K562 (cell line): Measurements from ENCODE around the gene ICAM1. TPM values are rescaled to one million over a fixed set of nuclear protein-coding genes. Genes with fewer than 3 reads are reported as not detected.
A peak's percentile ranks its signal among the peaks of the same experiment; 100 is the strongest.

ENCODE experiments used
- CREB3 ChIP-seq: fragments of 450-650 bp; conservative IDR thresholded peaks from 2 replicates; pipeline ENCODE4 v1.6.1; 2016; ENCODE audit warnings: missing genetic modification characterization, low read depth, mild to moderate bottlenecking, missing compliant biosample characterization, moderate library complexity
- CSDE1 ChIP-seq, 2 experiments: fragments of 450-650 bp; IDR thresholded peaks; 2 replicates each; pipeline ENCODE4 v1.6.1; 2016; ENCODE audit warnings: mild to moderate bottlenecking in 1 of 2
- CUX1 ChIP-seq: fragments of 200-800 bp; sonication (Bioruptor generic); IDR thresholded peaks from 2 replicates; pipeline ENCODE4 v1.6.1; 2016; ENCODE audit warnings: missing genetic modification characterization, missing compliant biosample characterization
- HDGF ChIP-seq: fragments of 450-650 bp; IDR thresholded peaks from 2 replicates; pipeline ENCODE4 v1.6.1; 2016
- HLTF ChIP-seq: fragments of 450-650 bp; IDR thresholded peaks from 2 replicates; pipeline ENCODE4 v1.6.1; 2016
- MAFK ChIP-seq: IDR thresholded peaks from 2 replicates; pipeline ENCODE4 v1.6.1; 2011; ENCODE audit warnings: low read length, improper control_type of control experiment
- NFE2L1 ChIP-seq: fragments of 450-650 bp; IDR thresholded peaks from 2 replicates; pipeline ENCODE4 v1.6.1; 2016; ENCODE audit warnings: missing genetic modification characterization, low read depth, mild to moderate bottlenecking, missing compliant biosample characterization, moderate library complexity, borderline replicate concordance
- PHB ChIP-seq: fragments of 250-450 bp; sonication (Bioruptor Pico); IDR thresholded peaks from 2 replicates; pipeline ENCODE4 v1.5.0; 2021
- PRDM10 ChIP-seq: fragments of 450-650 bp; IDR thresholded peaks from 2 replicates; pipeline ENCODE4 v1.6.1; 2018; ENCODE audit not compliant: partially characterized antibody
- PRMT5 ChIP-seq: sonication (generic); formaldehyde crosslinking; IDR thresholded peaks from 2 replicates; pipeline ENCODE4 v1.5.0; 2020; ENCODE audit warnings: missing genetic modification reagents
- TRIM28 ChIP-seq: fragments of 450-650 bp; IDR thresholded peaks from 2 replicates; pipeline ENCODE4 v1.6.1; 2017
- ZNF277 ChIP-seq: fragments of 250-450 bp; sonication (Bioruptor Pico); IDR thresholded peaks from 2 replicates; pipeline ENCODE4 v1.8.0; 2022; ENCODE audit warnings: inconsistent platforms, mild to moderate bottlenecking, moderate library complexity, borderline replicate concordance
- polyA plus RNA-seq, 8 experiments: library from polyadenylated mRNA; depleted of rRNA in 4 of 8; stranded (reverse) in 5 of 8; unstranded in 3 of 8; fragments of >200 nt; fragmentation: Nextera tagmentation in 2 of 8; fragmentation: Illumina TruSeq in 1 of 8; extraction: Ambion mirVana in 2 of 8; extraction: Trizol in 1 of 8; gene quantifications; 2 replicates each; pipeline versions ENCODE4 v1.2.1 to v1.2.3, GENCODE V29; 2011 to 2014; ENCODE audit warnings: inconsistent platforms in 1 of 8, missing spikeins in 1 of 8
- total RNA-seq, 7 experiments: library from RNA; depleted of rRNA in 6 of 7; stranded (reverse); fragments of >200 nt in 6 of 7; fragmentation: Illumina TruSeq in 2 of 7; extraction: Trizol in 2 of 7; gene quantifications; 2 replicates each; pipeline versions ENCODE4 v1.2.1 to v1.2.3, GENCODE V29; 2011 to 2021; ENCODE audit warnings: low replicate concordance in 1 of 7
- TF ChIP-seq, protein P1 (sequence below): sonication (generic); formaldehyde crosslinking; IDR thresholded peaks from 2 replicates; pipeline ENCODE4 v1.8.1; 2023; ENCODE audit warnings: mild to moderate bottlenecking, missing genetic modification reagents

ICAM1 gene
- total and polyA plus RNA-seq, 9 of the 15 experiments (the other 6 are each of a cell fraction or from before 2014, with no cell fraction given): 2.3 to 24.4 (median 13.4) TPM

DNA sequence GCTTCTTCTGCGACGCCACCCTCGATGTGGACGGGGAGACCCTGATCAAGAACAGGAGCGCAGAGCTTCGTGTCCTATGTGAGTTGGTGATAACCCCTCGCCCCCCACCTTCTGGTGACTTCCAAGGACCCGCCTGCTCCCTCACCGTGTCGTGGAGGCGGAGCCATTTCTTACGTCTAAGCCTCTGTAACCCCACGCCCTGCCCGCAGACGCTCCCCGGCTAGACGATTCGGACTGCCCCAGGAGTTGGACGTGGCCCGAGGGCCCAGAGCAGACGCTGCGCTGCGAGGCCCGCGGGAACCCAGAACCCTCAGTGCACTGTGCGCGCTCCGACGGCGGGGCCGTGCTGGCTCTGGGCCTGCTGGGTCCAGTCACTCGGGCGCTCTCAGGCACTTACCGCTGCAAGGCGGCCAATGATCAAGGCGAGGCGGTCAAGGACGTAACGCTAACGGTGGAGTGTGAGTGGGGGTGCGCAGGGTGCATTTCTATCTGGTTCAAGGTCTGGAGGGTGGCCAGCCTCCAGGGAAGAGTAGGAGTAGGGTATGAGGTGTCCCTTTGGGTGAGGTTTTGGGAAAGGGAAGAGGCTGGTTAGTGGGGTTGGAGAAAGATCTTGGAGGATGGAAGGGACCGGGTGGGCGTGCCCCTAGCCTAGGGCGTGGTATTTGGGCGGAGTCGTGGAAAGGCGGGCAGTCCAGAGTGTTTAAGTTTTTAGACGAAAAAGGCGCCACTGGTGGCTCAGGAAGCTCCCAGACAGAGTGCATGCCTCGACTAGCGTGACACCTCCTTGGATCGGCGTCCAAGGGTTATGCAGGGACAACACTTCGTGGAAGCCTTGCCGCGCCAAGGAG lies 22.1 kb downstream of the ICAM1 start (continued):
- no peak for TF ChIP-seq CUX1 (CRISPR knock-in tag)
- TF ChIP-seq TRIM28: 0 out of 2 replicates have a peak, but pooled peaks have one; percentile 41
- no peak for TF ChIP-seq NFE2L1
- no peak for TF ChIP-seq PRMT5 (CRISPR knock-in tag)
- TF ChIP-seq, protein P1, sequence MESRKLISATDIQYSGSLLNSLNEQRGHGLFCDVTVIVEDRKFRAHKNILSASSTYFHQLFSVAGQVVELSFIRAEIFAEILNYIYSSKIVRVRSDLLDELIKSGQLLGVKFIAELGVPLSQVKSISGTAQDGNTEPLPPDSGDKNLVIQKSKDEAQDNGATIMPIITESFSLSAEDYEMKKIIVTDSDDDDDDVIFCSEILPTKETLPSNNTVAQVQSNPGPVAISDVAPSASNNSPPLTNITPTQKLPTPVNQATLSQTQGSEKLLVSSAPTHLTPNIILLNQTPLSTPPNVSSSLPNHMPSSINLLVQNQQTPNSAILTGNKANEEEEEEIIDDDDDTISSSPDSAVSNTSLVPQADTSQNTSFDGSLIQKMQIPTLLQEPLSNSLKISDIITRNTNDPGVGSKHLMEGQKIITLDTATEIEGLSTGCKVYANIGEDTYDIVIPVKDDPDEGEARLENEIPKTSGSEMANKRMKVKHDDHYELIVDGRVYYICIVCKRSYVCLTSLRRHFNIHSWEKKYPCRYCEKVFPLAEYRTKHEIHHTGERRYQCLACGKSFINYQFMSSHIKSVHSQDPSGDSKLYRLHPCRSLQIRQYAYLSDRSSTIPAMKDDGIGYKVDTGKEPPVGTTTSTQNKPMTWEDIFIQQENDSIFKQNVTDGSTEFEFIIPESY (CRISPR knock-in tag): 0 out of 2 replicates have a peak, but pooled peaks have one; percentile 45
- TF ChIP-seq HLTF: 0 out of 2 replicates have a peak, but pooled peaks have one; percentile 15
- no peak for TF ChIP-seq ZNF277 (CRISPR knock-in tag)
- no peak for TF ChIP-seq CSDE1 (IDR thresholded peaks at IDR 0.05)
- no peak for TF ChIP-seq MAFK
- peak; percentile 64; the same call in 1 of the 2 replicates for TF ChIP-seq HDGF
- TF ChIP-seq CREB3 (tag): no peak
- TF ChIP-seq PHB (CRISPR knock-in tag): no peak
- TF ChIP-seq PRDM10: peak; percentile 97
